Measurements from ENCODE around the gene TMPRSS6. TPM values are rescaled to one million over a fixed set of nuclear protein-coding genes. Genes with fewer than 3 reads are reported as not detected.

Gene TMPRSS6
- total RNA-seq: not detected in 2 replicates

DNA sequence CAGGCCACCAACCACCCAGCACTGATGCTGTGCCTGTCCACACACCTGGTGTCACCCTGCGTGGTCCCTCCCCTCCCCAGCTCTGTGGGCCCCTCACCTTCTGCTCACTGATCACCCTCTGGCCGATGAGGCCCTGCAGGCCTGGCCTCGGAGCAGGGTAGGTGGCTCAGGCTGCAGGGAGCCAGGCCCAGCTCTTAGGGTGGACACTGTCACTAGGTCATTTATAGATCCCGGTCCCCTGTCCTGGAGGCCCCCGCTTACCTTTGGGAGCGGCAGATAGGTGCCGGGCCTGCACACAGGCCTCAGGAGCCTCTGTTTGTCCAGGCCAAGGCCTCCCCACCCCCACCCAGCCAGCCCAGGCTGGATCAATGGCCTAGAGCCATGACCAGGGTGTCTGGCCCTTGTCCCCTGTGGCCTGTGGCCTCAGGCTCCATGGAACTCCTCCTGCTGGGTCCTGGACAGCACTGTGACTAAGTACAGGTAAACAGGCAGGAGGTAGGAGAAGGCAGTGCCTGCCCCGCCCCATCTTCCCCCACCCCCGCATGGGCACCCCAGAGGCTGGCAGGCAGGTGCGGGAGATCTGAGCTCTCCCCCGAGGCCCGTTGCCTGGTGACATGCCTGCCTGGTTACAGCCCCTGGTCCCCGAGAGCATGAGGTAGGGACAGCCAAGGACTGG is at the start of gene TMPRSS6:
TSS of gene TMPRSS6 (minus strand) at position 472 of the 676 bp plus-strand sequence. CDS start 6,296 bp downstream, outside the sequence.

DNA sequence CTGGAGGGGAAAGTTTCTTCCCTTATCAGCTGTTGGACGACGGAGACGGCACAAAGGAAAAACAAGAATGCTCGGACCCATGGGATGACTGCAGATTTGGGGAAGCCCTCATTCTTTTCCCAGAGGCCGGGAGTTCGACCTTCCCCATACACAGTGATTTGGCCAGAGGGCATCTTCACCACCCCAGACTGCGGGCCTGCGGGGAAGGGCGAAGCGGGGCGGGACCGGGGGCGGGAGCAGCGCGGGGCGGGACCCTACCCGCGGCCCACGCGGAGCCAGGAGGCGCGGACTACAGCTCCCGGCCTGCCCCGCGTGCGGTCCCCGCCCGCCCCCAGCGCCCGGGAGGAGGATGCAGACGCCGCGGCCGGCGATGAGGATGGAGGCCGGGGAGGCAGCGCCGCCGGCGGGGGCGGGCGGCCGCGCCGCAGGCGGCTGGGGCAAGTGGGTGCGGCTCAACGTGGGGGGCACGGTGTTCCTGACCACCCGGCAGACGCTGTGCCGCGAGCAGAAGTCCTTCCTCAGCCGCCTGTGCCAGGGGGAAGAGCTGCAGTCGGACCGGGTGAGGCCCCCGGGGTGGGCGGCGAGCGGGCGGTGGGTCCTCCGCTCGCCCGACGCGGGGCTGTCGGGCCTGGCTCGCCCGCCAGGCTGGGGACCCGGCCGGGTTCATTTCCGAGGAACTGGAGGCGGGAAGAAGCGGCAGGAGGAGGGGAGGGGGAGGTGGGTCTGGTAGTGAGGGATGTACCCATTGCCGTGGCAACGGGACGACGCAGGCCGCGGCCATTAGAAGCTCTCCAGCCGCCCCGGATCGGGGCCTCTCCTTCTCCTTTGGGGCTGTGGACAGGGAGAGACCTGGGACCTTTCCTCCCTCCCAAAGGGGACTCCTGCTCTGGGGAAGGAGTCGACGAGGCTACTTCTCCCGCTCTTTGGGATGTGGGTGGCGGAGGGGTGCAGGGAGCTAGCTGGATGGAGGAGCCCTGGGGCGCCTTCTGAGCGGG is 57.8 kb downstream of the TMPRSS6 start, which contains the start of gene KCTD17:
TSS of gene KCTD17 (plus strand) at position 352 of the 995 bp plus-strand sequence. CDS start at position 371, 19 bp downstream.

DNA sequence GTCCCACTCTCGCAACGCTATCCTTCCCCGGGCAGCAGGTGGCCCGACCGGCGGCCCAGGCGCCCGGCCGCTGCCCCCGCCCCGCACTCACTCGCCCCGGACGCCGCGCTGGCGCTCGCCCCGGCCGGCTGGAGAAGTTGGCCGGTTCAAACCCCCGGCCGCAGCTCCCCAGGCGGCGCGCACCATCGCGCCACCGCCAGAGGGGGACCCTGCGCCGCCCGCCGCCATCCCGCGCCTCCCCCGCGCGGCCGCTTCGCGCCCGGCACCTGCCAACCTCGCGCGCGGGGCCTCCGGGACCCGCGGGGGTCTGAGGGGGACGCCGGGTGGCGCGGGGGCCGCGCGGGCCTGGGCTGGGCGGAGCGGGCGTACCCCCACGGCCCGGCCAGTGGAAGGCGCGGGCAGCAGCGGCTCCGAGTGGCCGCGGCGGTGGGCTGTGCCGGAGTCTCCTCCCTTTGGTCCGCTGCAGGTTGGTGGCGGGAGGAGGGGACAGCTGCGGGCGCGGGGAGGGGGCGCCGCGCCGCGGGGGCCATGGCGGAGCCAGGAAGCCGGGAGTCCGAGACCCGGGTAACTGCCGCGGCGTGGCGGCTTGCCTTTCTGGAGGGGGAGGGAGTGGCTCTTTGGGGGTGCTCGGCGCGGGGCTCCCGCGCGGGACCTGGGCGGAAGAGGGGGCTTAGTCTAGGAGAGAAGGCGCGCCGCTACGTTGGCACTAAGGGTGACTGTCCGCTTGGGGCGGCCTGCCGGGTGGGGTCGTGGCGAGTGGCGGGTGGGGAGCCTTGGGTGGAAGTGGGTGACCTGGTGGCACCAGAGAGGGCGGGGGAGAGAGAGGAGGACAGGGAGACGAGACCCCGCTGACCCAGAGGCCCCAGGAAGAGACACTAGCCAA is 90.0 kb downstream of the TMPRSS6 start, which contains the start of the genes MPST and TST:
TSS of gene MPST (plus strand) at position 434 of the 883 bp plus-strand sequence. CDS start at position 529, 95 bp downstream.
TSS of gene TST (minus strand) at position 139 of the 883 bp plus-strand sequence. CDS start 715 bp downstream, outside the sequence.

Other genes with a start within 250 kb of the TMPRSS6 start
- not detected in 2 replicates for gene NCF4, start 248.7 kb downstream of the TMPRSS6 start, total RNA-seq
- gene CSF2RB, start 196.1 kb downstream of the TMPRSS6 start, total RNA-seq: under 0.01 TPM in 1 of 2 replicates, not detected in the other
- gene TST, start 90.3 kb downstream of the TMPRSS6 start, total RNA-seq: 59.6 and 59.8 TPM in 2 replicates
- 129 and 155 TPM in 2 replicates for gene MPST, start 90.0 kb downstream of the TMPRSS6 start, total RNA-seq
- 23.6 and 42.4 TPM in 2 replicates for gene KCTD17, start 58.0 kb downstream of the TMPRSS6 start, total RNA-seq
- gene IL2RB, start 40.2 kb upstream of the TMPRSS6 start, total RNA-seq: 0.52 and 0.64 TPM in 2 replicates
- gene C1QTNF6, start 78.5 kb upstream of the TMPRSS6 start, total RNA-seq: 10.7 and 24.8 TPM in 2 replicates
- under 0.01 TPM in 1 of 2 replicates, not detected in the other for gene SSTR3, start 102.8 kb upstream of the TMPRSS6 start, total RNA-seq
- 32.8 and 71.8 TPM in 2 replicates for gene RAC2, start 134.6 kb upstream of the TMPRSS6 start, total RNA-seq
- gene CYTH4, start 172.8 kb upstream of the TMPRSS6 start, total RNA-seq: 0.39 TPM in 1 of 2 replicates, not detected in the other

Measured in epithelial cell of alveolus of lung (primary cell).